SK-MEL-5 (cell line): ENCODE results near the gene WDR33. TPM values are rescaled to one million over a fixed set of nuclear protein-coding genes. Genes with fewer than 3 reads are reported as not detected.

Experiments
- DNase-seq: peaks from one replicate; pipeline ENCODE4 v3.0.0-alpha.2; 2016; ENCODE audit warnings: low read depth, low spot score
- in situ Hi-C: cut with HindIII; loops from 2 replicates; pipeline ENCODE4 v1.10.0; 2016; ENCODE audit warnings: low sequenced_read_pairs, high pct_unique_total_duplicates, low pct_unique_long_range_greater_than_20kb
- total RNA-seq: library from RNA; depleted of rRNA; stranded (reverse); fragments of >200 nt; shearing (Covaris generic); gene quantifications from 2 replicates; pipeline ENCODE4 v1.2.3, GENCODE V29; 2014

Gene WDR33
- total RNA-seq, 1 experiment from 2014 or later = 25.1 TPM

- no peak for DNase-seq
- in situ Hi-C loops = no loop called here
Observed at GRCh38 chr2:127735537-127736399, 75.2 kb downstream of the WDR33 start.

GRCh38 chr2:127735044-127735443, 75.9 kb downstream of the WDR33 start:
- in situ Hi-C loops = no loop called here
- DNase-seq = no peak

GRCh38 chr2:127733816-127734537, 77.0 kb downstream of the WDR33 start:
- DNase-seq = no peak
- in situ Hi-C loops = no loop called here

GRCh38 chr2:127733113-127733815, 77.7 kb downstream of the WDR33 start:
- no peak for DNase-seq
- in situ Hi-C loops = no loop called here

GRCh38 chr2:127726158-127726880, 84.7 kb downstream of the WDR33 start:
- in situ Hi-C loops = no loop called here
- no peak for DNase-seq

GRCh38 chr2:127722807-127723206, 88.2 kb downstream of the WDR33 start:
- in situ Hi-C loops = no loop called here
- no peak for DNase-seq

GRCh38 chr2:127721978-127722355, 89.0 kb downstream of the WDR33 start:
- in situ Hi-C loops = no loop called here
- no peak for DNase-seq

- DNase-seq = no peak
- in situ Hi-C loops = no loop called here
Observed at GRCh38 chr2:127721311-127721977, 89.5 kb downstream of the WDR33 start.

- no peak for DNase-seq
- in situ Hi-C loops = no loop called here
Observed at GRCh38 chr2:127719301-127720218, 91.4 kb downstream of the WDR33 start.

- in situ Hi-C loops = no loop called here
- DNase-seq = no peak
Observed at GRCh38 chr2:127718271-127718670, 92.7 kb downstream of the WDR33 start.

- in situ Hi-C loops = no loop called here
- no peak for DNase-seq
Observed at GRCh38 chr2:127715778-127716449, 95.1 kb downstream of the WDR33 start.

- no peak for DNase-seq
- in situ Hi-C loops = no loop called here
Observed at GRCh38 chr2:127713562-127713961, 97.4 kb downstream of the WDR33 start.

- in situ Hi-C loops = no loop called here
- no peak for DNase-seq
Observed at GRCh38 chr2:127712999-127713398, 98.0 kb downstream of the WDR33 start.

GRCh38 chr2:127709336-127709735, 101.6 kb downstream of the WDR33 start:
- DNase-seq = no peak
- in situ Hi-C loops = no loop called here

GRCh38 chr2:127707890-127708648, 102.9 kb downstream of the WDR33 start:
- in situ Hi-C loops = no loop called here
- DNase-seq = no peak
